WERI-Rb-1 (cell line): ENCODE measurements around the gene WASHC3.

Source experiments
- DNase-seq: peaks from one replicate; pipeline ENCODE4 v3.0.0-alpha.2; 2020
- H3K27ac ChIP-seq: fragments of 250-450 bp; sonication (Bioruptor Pico); 2 replicates; pipeline ENCODE4 v1.5.1; 2020; ENCODE audit warnings: mild to moderate bottlenecking, moderate library complexity
- H3K27me3 ChIP-seq: fragments of 250-450 bp; sonication (Bioruptor Pico); 2 replicates; pipeline ENCODE4 v1.5.1; 2021; ENCODE audit warnings: mild to moderate bottlenecking, low read depth, moderate library complexity; ENCODE audit not compliant: insufficient read depth, severe bottlenecking
- H3K36me3 ChIP-seq: fragments of 250-450 bp; sonication (Bioruptor Pico); 2 replicates; pipeline ENCODE4 v1.5.1; 2020; ENCODE audit warnings: mild to moderate bottlenecking, moderate library complexity
- H3K4me3 ChIP-seq: 2 replicates; pipeline ENCODE4 v1.5.1; 2011; ENCODE audit warnings: low read depth, mild to moderate bottlenecking, control low read depth, low read length
- H3K9me3 ChIP-seq: fragments of 250-450 bp; sonication (Bioruptor Pico); 2 replicates; pipeline ENCODE4 v1.5.1; 2021; ENCODE audit warnings: mild to moderate bottlenecking, moderate library complexity; ENCODE audit not compliant: severe bottlenecking
- TF ChIP-seq, protein P1 (sequence below): IDR thresholded peaks from 2 replicates; pipeline ENCODE4 v1.5.1; 2011; ENCODE audit warnings: low read depth, mild to moderate bottlenecking, control low read depth, inconsistent platforms, low read length

Gene WASHC3

DNA sequence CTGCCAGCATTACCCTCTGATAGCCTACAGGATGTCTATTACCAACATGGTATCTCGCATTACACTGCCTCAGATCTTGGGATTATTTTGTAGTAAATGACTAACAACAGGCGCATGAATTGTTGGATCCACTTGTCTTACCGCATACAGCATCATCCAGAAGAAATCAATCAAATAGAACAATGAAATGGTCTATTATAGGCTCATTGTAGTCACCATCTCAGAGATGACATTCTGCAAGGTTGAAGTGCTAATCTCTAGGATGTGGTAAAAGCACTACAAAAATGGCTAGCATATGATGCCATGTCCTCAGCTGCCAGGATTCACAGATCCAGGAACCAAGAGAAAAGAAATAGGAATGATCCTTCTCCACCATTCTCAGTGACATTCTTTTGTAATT is 52.0 kb downstream of the WASHC3 start:
- Histone ChIP-seq H3K36me3 (no peaks in the 10 kb centered on the region), H3K27ac (no peak overlapping the region), H3K27me3 (no peaks in the 10 kb centered on the region), H3K9me3 (no peaks in the 10 kb centered on the region), H3K4me3 (no peak overlapping the region)
- TF ChIP-seq, protein P1, sequence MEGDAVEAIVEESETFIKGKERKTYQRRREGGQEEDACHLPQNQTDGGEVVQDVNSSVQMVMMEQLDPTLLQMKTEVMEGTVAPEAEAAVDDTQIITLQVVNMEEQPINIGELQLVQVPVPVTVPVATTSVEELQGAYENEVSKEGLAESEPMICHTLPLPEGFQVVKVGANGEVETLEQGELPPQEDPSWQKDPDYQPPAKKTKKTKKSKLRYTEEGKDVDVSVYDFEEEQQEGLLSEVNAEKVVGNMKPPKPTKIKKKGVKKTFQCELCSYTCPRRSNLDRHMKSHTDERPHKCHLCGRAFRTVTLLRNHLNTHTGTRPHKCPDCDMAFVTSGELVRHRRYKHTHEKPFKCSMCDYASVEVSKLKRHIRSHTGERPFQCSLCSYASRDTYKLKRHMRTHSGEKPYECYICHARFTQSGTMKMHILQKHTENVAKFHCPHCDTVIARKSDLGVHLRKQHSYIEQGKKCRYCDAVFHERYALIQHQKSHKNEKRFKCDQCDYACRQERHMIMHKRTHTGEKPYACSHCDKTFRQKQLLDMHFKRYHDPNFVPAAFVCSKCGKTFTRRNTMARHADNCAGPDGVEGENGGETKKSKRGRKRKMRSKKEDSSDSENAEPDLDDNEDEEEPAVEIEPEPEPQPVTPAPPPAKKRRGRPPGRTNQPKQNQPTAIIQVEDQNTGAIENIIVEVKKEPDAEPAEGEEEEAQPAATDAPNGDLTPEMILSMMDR, result no peak
- no peak for DNase-seq

- DNase-seq, result no peak
- Histone ChIP-seq H3K36me3 (no peaks in the 10 kb centered on the region), H3K27ac (no peak overlapping the region), H3K27me3 (no peaks in the 10 kb centered on the region), H3K4me3 (no peak overlapping the region), H3K9me3 (no peaks in the 10 kb centered on the region)
- TF ChIP-seq, protein P1, result no peak
Measured at GRCh38 chr12:102008615-102009126, 53.1 kb downstream of the WASHC3 start.

DNA sequence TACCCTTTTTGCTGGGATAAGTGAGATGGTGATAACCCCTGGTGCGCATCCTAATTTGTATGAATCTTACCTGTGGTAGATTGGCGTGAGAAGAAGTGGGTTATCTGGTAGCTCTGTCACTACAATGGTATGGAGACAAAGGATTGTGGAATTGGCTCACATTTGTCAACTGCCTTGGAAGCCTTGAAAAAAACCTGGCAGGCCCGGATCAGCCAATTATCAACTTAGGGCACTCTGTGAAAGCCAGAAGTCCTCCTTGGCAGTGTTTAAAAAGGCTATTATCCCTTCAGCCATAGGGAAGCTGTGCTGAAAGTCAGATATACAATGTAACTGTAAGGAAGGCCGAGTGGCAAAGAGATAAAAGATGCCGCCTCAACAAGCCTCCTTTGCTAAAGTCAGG is 56.5 kb downstream of the WASHC3 start:
- no peak for DNase-seq
- no peaks in the 10 kb centered on the region for H3K36me3 ChIP-seq
- H3K27ac ChIP-seq, result no peak overlapping the region
- TF ChIP-seq, protein P1, result no peak
- no peaks in the 10 kb centered on the region for H3K27me3 ChIP-seq
- H3K4me3 ChIP-seq, result no peak overlapping the region
- H3K9me3 ChIP-seq, result no peaks in the 10 kb centered on the region

GRCh38 chr12:101997102-101997501 is 64.7 kb downstream of the WASHC3 start:
- Histone ChIP-seq H3K4me3 (no peak overlapping the region), H3K9me3 (no peaks in the 10 kb centered on the region), H3K27ac (no peak overlapping the region), H3K36me3 (no peaks in the 10 kb centered on the region), H3K27me3 (no peaks in the 10 kb centered on the region)
- no peak for DNase-seq
- TF ChIP-seq, protein P1, result no peak

DNA sequence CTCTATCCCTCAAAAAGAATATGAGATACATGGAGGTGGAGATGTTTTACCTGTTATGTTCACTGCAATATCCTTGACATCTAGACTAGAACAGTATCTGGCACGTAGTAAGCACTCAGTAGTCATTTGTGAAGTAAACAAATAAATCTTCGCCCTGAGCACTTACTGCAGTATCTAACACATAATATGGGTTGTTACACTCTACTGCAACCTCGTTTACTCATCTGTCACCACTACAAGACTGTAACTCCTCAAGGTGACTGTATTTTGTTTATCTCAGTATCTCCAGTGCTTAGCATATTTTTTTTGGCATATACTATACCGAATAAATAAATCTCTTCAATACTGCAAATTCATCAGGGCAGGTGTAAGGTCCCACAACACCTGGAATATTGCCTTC is 66.1 kb downstream of the WASHC3 start:
- H3K4me3 ChIP-seq, result no peak overlapping the region
- no peaks in the 10 kb centered on the region for H3K9me3 ChIP-seq
- TF ChIP-seq, protein P1, result no peak
- DNase-seq, result no peak
- H3K36me3 ChIP-seq, result no peaks in the 10 kb centered on the region
- H3K27me3 ChIP-seq, result no peaks in the 10 kb centered on the region
- H3K27ac ChIP-seq, result no peak overlapping the region

GRCh38 chr12:101992091-101992490 is 69.7 kb downstream of the WASHC3 start:
- no peak for DNase-seq
- TF ChIP-seq, protein P1, result no peak
- no peaks in the 10 kb centered on the region for H3K27me3 ChIP-seq

More at GRCh38 chr12:101992091-101992490, 69.7 kb downstream of the WASHC3 start:
- no peak overlapping the region for H3K27ac ChIP-seq
- H3K4me3 ChIP-seq, result no peak overlapping the region
- H3K9me3 ChIP-seq, result no peaks in the 10 kb centered on the region
- H3K36me3 ChIP-seq, result no peaks in the 10 kb centered on the region
